K562 (cell line): Measurements from ENCODE around the gene REX1BD. TPM values are rescaled to one million over a fixed set of nuclear protein-coding genes. Genes with fewer than 3 reads are reported as not detected.

Experiments used
- ATAC-seq: fragments of 200-7000 bp; cut with Tn5 transposase; 3 replicates; pipeline ENCODE4 v1.9.1; 2020; ENCODE audit warnings: moderate library complexity
- BruUV-seq: library from RNA; stranded (reverse); fragments of 400-500 nt; replicated peaks from 2 replicates; lab custom pipeline; 2021; lab: Mats Ljungman, UMichigan
- CTCF ChIA-PET: fragments of 300-600 bp; formaldehyde crosslinking; extraction: SDS; loops from one replicate; lab custom pipeline; 2021; ENCODE audit warnings: low intra/inter-chr PET ratio; lab: Yijun Ruan, JAX
- POLR2A ChIA-PET: fragments of 300-600, 350-650 bp; sonication (Branson Sonifier 250); formaldehyde crosslinking; extraction: SDS; loops from one replicate; lab custom pipeline; 2021; ENCODE audit warnings: antibody characterized with exemption, inconsistent platforms; lab: Yijun Ruan, JAX
- DNase-seq, 4 experiments: peaks; one replicate each; pipeline versions ENCODE4 v3.0.0 to v3.0.0-alpha.2; 2011 to 2018; ENCODE audit warnings: low spot score in 3 of 4, mixed read lengths in 3 of 4; ENCODE audit errors: extremely low read depth in 1 of 4
- FAIRE-seq: peaks from 2 replicates; lab custom pipeline; 2011; peaks lifted over from hg19 to GRCh38; lab: Jason Lieb, UNC
- H2AFZ ChIP-seq: 2 replicates; pipeline ENCODE4 v1.6.0; 2011; ENCODE audit warnings: low read depth, low read length, control low read depth, inconsistent platforms
- H3K27ac ChIP-seq: fragments of 200-600 bp; 3 replicates; pipeline ENCODE4 v1.8.0; 2011; ENCODE audit warnings: low read depth, mild to moderate bottlenecking, control low read depth, inconsistent platforms, low read length, moderate library complexity, mixed read lengths; ENCODE audit errors: extremely low read depth
- H3K27me3 ChIP-seq, 2 experiments: fragments of 300-600 bp in 1 of 2; 2 replicates in 1 of 2; 3 replicates in 1 of 2; pipeline versions ENCODE4 v1.6.0 to v1.8.0; 2011; ENCODE audit warnings: inconsistent platforms in 2 of 2, low read length in 2 of 2, mild to moderate bottlenecking in 1 of 2, mixed read lengths in 1 of 2, moderate library complexity in 1 of 2; ENCODE audit not compliant: control insufficient read depth in 2 of 2, insufficient read depth in 2 of 2
- H3K36me3 ChIP-seq: fragments of 300-600 bp; 3 replicates; pipeline ENCODE4 v1.8.0; 2011; ENCODE audit warnings: mild to moderate bottlenecking, low read length, inconsistent platforms; ENCODE audit not compliant: control insufficient read depth, insufficient read depth
- H3K4me1 ChIP-seq, 2 experiments: fragments of 200-600 bp in 1 of 2; replicated peaks in 1 of 2; 2 replicates in 1 of 2; 3 replicates in 1 of 2; pipeline versions ENCODE4 v1.5.1 to v1.8.0; 2011; ENCODE audit warnings: inconsistent platforms in 2 of 2, low read length in 2 of 2, mild to moderate bottlenecking in 1 of 2, mixed read lengths in 1 of 2, moderate library complexity in 1 of 2; ENCODE audit not compliant: control insufficient read depth in 2 of 2, insufficient read depth in 2 of 2
- H3K4me2 ChIP-seq: 2 replicates; pipeline ENCODE4 v1.6.1; 2011; ENCODE audit warnings: low read length, control low read depth, inconsistent platforms, mixed read lengths; ENCODE audit not compliant: insufficient read depth
- H3K4me3 ChIP-seq: fragments of 200-600 bp; sonication (generic), shearing (Covaris generic); 2 replicates; pipeline ENCODE4 v1.5.1; 2016; ENCODE audit warnings: control low read depth, inconsistent platforms
- H3K79me2 ChIP-seq: fragments of 200-600 bp; 3 replicates; pipeline ENCODE4 v1.8.0; 2011; ENCODE audit warnings: low read length, inconsistent platforms; ENCODE audit not compliant: control insufficient read depth, insufficient read depth
- H3K9ac ChIP-seq, 2 experiments: 2 replicates each; pipeline versions ENCODE4 v1.6.0 to v1.6.1; 2011; ENCODE audit warnings: low read depth in 2 of 2, low read length in 2 of 2, control low read depth in 1 of 2, inconsistent platforms in 1 of 2, mild to moderate bottlenecking in 1 of 2, mixed read lengths in 1 of 2; ENCODE audit not compliant: insufficient read depth in 1 of 2
- H3K9me1 ChIP-seq: one replicate; pipeline ENCODE4 v1.6.0; 2011; ENCODE audit warnings: inconsistent platforms, mild to moderate bottlenecking, low read length, moderate library complexity; ENCODE audit not compliant: control insufficient read depth, insufficient read depth
- H3K9me3 ChIP-seq: replicated peaks from 2 replicates; pipeline ENCODE4 v1.5.1; 2011; ENCODE audit warnings: low read depth, low read length, inconsistent platforms; ENCODE audit not compliant: control insufficient read depth, insufficient read depth
- H4K20me1 ChIP-seq: replicated peaks from 2 replicates; pipeline ENCODE4 v1.6.1; 2011; ENCODE audit warnings: low read length, inconsistent platforms, mixed read lengths; ENCODE audit not compliant: control insufficient read depth, insufficient read depth
- ADNP ChIP-seq: fragments of 200-800 bp; sonication (Bioruptor generic); IDR thresholded peaks from 2 replicates; pipeline ENCODE4 v1.6.1; 2016; ENCODE audit warnings: missing genetic modification characterization, missing compliant biosample characterization
- ELF1 ChIP-seq: fragments of 200-800 bp; sonication (Bioruptor generic); IDR thresholded peaks from 2 replicates; pipeline ENCODE4 v1.6.1; 2016; ENCODE audit warnings: missing genetic modification characterization, missing compliant biosample characterization
- POU5F1 ChIP-seq: fragments of 150-350 bp; IDR thresholded peaks from 2 replicates; pipeline ENCODE4 v1.6.1; 2014; ENCODE audit warnings: borderline replicate concordance, low read length, low read depth, mild to moderate bottlenecking; ENCODE audit not compliant: partially characterized antibody
- STAT5B ChIP-seq: fragments of 250-450 bp; sonication (Bioruptor Pico); IDR thresholded peaks from 2 replicates; pipeline ENCODE4 v1.8.0; 2021; ENCODE audit warnings: mild to moderate bottlenecking, inconsistent platforms
- TAF7 ChIP-seq: fragments of 450-650 bp; IDR thresholded peaks from 2 replicates; pipeline ENCODE4 v1.6.1; 2016; ENCODE audit warnings: missing genetic modification characterization, missing compliant biosample characterization
- TRIM25 ChIP-seq: fragments of 450-650 bp; IDR thresholded peaks from 2 replicates; pipeline ENCODE4 v1.7.0; 2016; ENCODE audit warnings: borderline replicate concordance
- ZBTB17 ChIP-seq: fragments of 450-650 bp; formaldehyde crosslinking; IDR thresholded peaks from 2 replicates; pipeline ENCODE4 v1.4.0; 2020; ENCODE audit warnings: mild to moderate bottlenecking
- WGBS: fragments of 100-300 bp; shearing (Covaris generic); methylation state at CpG from one replicate; pipeline ENCODE4 v1.1.6; 2016; ENCODE audit warnings: low coverage, mixed read lengths; ENCODE audit not compliant: insufficient coverage; ENCODE audit errors: missing lambda C conversion rate; 5-methylcytosine and 5-hydroxymethylcytosine counted together
- in situ Hi-C: fragments of 300-500 bp; cut with MboI; formaldehyde crosslinking; loops from 4 replicates; pipeline ENCODE4 v1.15.0; 2018; ENCODE audit warnings: inconsistent platforms, mixed read lengths
- intact Hi-C: fragments of 100-400 bp; cut with micrococcal nuclease; formaldehyde crosslinking; loops from 2 replicates; pipeline ENCODE4 v1.14.2; 2022
- polyA plus RNA-seq, 8 experiments: library from polyadenylated mRNA; depleted of rRNA in 4 of 8; stranded (reverse) in 5 of 8; unstranded in 3 of 8; fragments of >200 nt; fragmentation: Nextera tagmentation in 2 of 8; fragmentation: Illumina TruSeq in 1 of 8; extraction: Ambion mirVana in 2 of 8; extraction: Trizol in 1 of 8; gene quantifications; 2 replicates each; pipeline versions ENCODE4 v1.2.1 to v1.2.3, GENCODE V29; 2011 to 2014; ENCODE audit warnings: inconsistent platforms in 1 of 8, missing spikeins in 1 of 8
- total RNA-seq, 7 experiments: library from RNA; depleted of rRNA in 6 of 7; stranded (reverse); fragments of >200 nt in 6 of 7; fragmentation: Illumina TruSeq in 2 of 7; extraction: Trizol in 2 of 7; gene quantifications; 2 replicates each; pipeline versions ENCODE4 v1.2.1 to v1.2.3, GENCODE V29; 2011 to 2021; ENCODE audit warnings: low replicate concordance in 1 of 7
- TF ChIP-seq, protein P1 (sequence below): fragments of 250-450 bp; sonication (Bioruptor Pico); IDR thresholded peaks from 2 replicates; pipeline ENCODE4 v1.8.0; 2022; ENCODE audit warnings: inconsistent platforms
- TF ChIP-seq, protein P2 (sequence below): conservative IDR thresholded peaks from 2 replicates; pipeline ENCODE4 v1.6.1; 2011; ENCODE audit warnings: low read depth, mild to moderate bottlenecking, low read length; ENCODE audit not compliant: control insufficient read depth

Gene REX1BD
- total and polyA plus RNA-seq, 9 of the 15 experiments (the other 6 are each of a cell fraction or from before 2014, with no cell fraction given), result 1.9 to 136 (median 13.8) TPM

GRCh38 chr19:18601875-18602274 is 13.3 kb downstream of the REX1BD start:
- POLR2A ChIA-PET, result no interaction called here
- WGBS, result 3% methylated on average over 4 of the region's 4 CpGs
- H3K36me3 ChIP-seq, result no peaks in the 10 kb centered on the region
- no TSS peak for BruUV-seq
- FAIRE-seq, result no peak
- in situ Hi-C loops (no loop called here), intact Hi-C loops (no loop called here)
- peaks cover 10 to 24% of the 10 kb centered on the region in 2 experiments; a peak in 4 of 5 replicates for H3K27me3 ChIP-seq
- no peak overlapping the region for H3K27ac ChIP-seq
- no peak overlapping the region for H3K4me3 ChIP-seq
- no peaks in the 10 kb centered on the region for H3K9me1 ChIP-seq
- ATAC-seq, result no peak
- H3K79me2 ChIP-seq, result no peaks in the 10 kb centered on the region
- peaks cover 3 to 57% of the 10 kb centered on the region in 2 experiments for H3K4me1 ChIP-seq
- no peak overlapping the region for H2AFZ ChIP-seq
- TF ChIP-seq, protein P1, sequence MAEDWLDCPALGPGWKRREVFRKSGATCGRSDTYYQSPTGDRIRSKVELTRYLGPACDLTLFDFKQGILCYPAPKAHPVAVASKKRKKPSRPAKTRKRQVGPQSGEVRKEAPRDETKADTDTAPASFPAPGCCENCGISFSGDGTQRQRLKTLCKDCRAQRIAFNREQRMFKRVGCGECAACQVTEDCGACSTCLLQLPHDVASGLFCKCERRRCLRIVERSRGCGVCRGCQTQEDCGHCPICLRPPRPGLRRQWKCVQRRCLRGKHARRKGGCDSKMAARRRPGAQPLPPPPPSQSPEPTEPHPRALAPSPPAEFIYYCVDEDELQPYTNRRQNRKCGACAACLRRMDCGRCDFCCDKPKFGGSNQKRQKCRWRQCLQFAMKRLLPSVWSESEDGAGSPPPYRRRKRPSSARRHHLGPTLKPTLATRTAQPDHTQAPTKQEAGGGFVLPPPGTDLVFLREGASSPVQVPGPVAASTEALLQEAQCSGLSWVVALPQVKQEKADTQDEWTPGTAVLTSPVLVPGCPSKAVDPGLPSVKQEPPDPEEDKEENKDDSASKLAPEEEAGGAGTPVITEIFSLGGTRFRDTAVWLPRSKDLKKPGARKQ, result no peak
- TF ChIP-seq POU5F1, result no peak
- no peak for TF ChIP-seq TAF7 (tag)
- TF ChIP-seq ZBTB17, result no peak
- no peak for TF ChIP-seq STAT5B (CRISPR knock-in tag)
- no peak for TF ChIP-seq TRIM25
- TF ChIP-seq ADNP, result no peak
- no peak for TF ChIP-seq ELF1 (tag)
- TF ChIP-seq, protein P2, sequence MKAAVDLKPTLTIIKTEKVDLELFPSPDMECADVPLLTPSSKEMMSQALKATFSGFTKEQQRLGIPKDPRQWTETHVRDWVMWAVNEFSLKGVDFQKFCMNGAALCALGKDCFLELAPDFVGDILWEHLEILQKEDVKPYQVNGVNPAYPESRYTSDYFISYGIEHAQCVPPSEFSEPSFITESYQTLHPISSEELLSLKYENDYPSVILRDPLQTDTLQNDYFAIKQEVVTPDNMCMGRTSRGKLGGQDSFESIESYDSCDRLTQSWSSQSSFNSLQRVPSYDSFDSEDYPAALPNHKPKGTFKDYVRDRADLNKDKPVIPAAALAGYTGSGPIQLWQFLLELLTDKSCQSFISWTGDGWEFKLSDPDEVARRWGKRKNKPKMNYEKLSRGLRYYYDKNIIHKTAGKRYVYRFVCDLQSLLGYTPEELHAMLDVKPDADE, result no peak
- H3K4me2 ChIP-seq, result no peak overlapping the region
- CTCF ChIA-PET, result no interaction called here
- H3K9ac ChIP-seq, result no peak overlapping the region
- H4K20me1 ChIP-seq, result peaks cover 6% of the 10 kb centered on the region
- H3K9me3 ChIP-seq, result no peaks in the 10 kb centered on the region
- DNase-seq, result no peak
